Astrocyte of the hippocampus (primary cell): ENCODE data around the gene CDS2.

Source experiments
- DNase-seq: peaks from one replicate; pipeline ENCODE4 v3.0.0; 2011; ENCODE audit warnings: low read depth, low spot score

The CDS2 gene

GRCh38 chr20:5181958-5182357 lies 55.1 kb downstream of the CDS2 start:
- peak; percentile 28 for DNase-seq

- DNase-seq = no peak
Observed at GRCh38 chr20:5182615-5183254, 55.9 kb downstream of the CDS2 start.

GRCh38 chr20:5183731-5184474 lies 57.1 kb downstream of the CDS2 start:
- DNase-seq = no peak

GRCh38 chr20:5184684-5185083 lies 57.9 kb downstream of the CDS2 start:
- DNase-seq = no peak

DNA sequence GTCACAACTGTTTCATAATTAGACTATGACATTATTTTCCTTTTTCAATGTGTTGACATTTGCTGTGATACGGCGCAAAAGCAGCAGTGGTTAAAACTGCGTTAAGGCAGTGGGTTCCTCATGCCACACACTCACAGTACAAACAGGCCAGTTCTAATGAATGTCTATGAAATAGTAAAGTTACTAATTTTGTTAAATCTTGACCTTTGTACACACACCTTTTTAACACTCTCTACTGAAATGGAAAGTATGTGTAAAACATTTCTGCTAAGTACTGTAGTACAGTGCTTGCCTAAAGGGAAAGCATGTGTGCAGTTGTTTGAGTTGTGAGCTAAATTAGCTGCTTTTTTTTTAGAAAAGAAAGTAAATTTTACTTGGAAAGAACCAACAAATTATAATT lies 60.3 kb downstream of the CDS2 start:
- DNase-seq = no peak

DNA sequence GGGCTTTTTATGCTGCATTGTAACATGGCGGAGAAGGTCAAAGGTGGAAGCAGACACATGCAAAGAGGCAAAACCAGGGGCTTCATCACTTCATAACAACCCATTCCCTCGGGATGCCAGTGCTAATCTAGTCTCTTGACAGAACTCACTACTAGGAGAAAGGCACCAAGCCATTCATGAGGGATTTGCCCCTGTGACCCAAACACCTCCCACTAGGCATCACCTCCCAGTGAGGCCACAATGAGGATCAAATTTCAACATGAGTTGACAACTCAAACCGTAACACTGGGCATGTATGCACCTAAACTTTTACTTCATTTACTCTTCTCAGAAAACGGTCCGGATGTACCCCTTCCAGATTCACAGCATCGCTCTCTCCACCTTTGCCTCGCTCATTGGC lies 61.9 kb downstream of the CDS2 start:
- DNase-seq = no peak

DNA sequence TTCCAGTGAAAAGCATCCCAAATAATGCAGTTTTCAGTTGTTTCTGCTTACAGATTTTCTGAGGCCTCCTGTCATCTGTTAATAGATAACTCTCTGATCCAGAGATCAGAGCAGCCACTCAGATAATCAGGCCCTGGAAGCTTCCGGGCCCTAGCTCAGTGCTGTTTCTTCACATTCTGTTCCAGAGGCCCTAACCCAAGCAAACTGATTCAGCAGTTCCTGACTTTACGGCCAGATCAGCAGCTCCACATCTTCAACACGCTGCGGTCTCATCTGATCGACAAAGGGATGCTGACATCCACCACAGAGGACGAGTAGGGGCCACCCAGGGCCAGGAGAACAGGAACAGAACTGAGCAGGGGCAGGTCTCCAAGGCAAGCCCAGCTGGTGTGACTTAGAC lies 63.1 kb downstream of the CDS2 start:
- DNase-seq = no peak

DNA sequence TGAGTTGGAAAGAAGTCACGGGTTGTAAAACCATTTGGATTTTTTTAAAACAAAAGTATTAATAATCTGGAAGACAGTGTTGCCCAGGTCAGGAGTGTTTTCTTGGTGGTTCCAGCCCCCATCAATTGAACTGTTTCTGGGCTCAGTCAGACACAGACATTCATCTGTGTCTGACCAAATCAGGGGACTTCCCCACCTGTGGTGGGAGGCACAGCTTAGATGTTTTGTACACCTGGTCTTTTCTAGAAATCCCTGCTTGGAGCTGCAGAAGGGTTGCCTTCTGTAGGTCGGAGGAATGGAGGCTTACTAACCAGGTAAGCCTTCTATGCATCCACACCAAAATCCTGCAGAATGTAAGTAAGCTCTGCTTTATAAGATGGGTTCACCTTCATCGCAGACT lies 63.6 kb downstream of the CDS2 start:
- DNase-seq = no peak

DNA sequence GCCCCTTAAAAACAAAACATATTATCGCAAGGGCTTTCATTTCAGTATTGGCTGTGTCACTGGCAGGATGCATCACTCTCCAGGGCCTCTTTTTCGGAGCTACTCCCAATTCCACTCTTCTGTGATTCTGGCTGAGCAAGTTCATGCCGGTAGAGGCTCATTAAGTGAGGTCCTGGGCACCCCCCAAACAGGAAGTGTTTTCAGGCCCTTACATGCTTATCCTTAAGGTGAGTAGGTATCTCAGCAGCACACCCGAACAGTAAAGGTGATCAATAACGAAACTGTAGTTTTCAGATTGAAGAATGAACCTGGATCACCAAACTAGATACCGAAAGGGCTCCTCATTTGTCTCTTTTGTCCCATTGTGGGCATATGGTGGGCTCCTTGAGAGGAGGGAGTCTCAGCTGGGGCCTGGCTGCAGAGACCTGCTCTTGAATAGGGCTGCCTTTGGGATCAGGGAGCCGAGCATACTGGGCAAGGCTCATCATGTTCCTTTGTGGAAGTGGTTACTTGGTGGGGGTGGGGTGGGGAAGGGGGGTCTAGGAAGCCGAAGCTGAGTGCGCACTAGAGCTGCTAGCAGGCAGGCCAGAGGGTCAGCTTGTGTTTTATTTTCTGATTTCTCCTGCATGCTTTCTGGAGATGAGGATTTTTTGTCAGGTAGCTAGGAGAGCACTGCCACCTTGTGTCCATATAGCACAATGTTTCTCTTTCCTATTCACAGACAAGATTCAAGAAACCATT lies 65.2 kb downstream of the CDS2 start:
- DNase-seq = peak; percentile 82

- no peak for DNase-seq
Observed at GRCh38 chr20:5192570-5193431, 66.0 kb downstream of the CDS2 start.

DNA sequence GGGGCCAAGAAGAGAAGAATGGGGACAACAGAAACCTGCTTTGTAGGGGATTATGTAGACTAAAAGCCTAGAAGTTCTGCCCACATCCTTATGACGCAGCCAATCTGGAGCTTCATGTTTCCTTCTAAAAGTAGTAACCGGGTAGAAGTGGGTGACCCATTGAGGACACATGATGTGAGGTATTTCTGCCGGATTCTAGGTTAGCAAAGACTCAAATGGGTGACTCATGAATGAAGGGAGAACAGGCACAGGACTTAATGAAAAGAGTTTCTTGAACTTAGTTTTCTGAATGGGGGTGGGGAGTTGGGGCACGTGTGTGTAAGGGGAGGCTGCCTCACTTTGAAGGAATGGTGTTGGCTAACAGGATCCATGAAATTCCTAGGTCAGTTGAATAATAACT lies 68.8 kb downstream of the CDS2 start:
- DNase-seq = peak; percentile 45

- DNase-seq = no peak
Observed at GRCh38 chr20:5196149-5196548, 69.3 kb downstream of the CDS2 start.

GRCh38 chr20:5197270-5197827 lies 70.5 kb downstream of the CDS2 start:
- no peak for DNase-seq

DNA sequence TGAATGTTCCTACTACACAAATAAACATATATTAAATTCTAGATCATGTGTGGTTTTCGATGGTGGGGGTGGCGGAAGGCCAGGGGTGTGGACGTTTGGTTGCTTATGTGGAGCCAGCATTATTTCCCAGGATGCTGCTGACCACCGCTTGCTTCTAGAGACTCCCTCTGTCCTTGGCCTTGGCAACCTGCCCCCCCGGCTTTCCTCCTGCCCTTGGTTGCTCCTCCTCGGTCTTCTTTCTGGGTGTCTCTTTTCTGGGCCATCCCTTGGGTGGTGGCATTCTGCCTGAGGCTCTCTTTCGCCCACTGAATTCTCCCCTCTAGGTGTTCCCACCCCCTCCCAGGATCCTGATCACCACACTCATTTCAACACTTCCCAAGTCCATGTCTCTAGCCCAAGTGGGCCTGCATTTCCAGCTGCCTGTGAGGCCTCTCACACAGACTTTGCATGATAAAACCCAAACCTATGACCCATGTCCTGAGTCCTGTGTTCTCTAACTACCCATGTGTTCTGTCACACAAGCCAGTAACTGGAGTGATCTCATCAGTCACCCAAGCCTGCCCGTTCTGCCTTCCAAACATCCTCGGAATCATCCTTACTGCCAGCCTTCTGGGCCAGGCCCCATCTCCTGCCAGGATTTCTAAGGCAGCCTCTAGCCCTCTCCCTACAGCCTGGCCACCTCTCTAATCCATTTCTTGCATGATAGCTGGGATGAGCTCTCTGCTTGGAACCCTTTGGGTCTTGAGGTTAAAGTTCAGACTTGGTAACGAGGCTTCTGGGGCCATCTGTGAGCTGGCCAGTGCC lies 71.2 kb downstream of the CDS2 start:
- DNase-seq = no peak

DNA sequence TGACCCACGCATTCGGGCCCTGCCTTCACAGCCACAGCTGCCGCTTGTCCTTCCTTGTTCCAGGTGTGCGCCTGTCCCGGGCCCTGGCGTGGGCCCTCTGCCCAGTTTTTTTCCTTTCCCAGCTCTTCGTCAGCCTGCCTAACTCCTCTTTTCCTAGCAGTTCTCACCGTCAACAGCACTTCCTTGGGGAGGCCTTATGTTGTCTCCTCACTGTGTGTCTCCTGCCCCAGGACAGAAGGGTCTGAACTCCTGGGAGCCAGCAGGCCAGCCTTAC lies 71.8 kb downstream of the CDS2 start:
- DNase-seq = no peak

GRCh38 chr20:5203380-5203779 lies 76.6 kb downstream of the CDS2 start:
- DNase-seq = no peak

GRCh38 chr20:5205348-5206210 lies 78.8 kb downstream of the CDS2 start:
- DNase-seq = peak; percentile 90

DNA sequence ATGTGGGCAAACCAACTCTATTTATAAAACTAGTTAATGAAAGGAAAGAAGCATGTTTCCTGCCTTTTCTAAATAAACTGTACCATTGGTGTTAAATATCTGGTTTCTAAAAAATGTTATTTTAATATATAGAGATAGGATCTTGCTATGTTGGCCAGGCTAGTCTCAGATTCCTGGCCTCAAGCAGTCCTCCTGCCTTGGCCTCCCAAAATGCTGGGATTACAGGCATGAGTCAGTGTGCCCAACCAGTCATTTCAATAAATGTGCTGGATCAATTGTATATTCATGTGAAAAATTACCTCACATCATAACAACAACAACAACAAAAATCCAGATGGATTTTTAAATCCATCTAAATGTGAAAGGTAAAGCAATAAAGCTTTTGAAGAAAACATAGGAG lies 80.3 kb downstream of the CDS2 start:
- DNase-seq = no peak

DNA sequence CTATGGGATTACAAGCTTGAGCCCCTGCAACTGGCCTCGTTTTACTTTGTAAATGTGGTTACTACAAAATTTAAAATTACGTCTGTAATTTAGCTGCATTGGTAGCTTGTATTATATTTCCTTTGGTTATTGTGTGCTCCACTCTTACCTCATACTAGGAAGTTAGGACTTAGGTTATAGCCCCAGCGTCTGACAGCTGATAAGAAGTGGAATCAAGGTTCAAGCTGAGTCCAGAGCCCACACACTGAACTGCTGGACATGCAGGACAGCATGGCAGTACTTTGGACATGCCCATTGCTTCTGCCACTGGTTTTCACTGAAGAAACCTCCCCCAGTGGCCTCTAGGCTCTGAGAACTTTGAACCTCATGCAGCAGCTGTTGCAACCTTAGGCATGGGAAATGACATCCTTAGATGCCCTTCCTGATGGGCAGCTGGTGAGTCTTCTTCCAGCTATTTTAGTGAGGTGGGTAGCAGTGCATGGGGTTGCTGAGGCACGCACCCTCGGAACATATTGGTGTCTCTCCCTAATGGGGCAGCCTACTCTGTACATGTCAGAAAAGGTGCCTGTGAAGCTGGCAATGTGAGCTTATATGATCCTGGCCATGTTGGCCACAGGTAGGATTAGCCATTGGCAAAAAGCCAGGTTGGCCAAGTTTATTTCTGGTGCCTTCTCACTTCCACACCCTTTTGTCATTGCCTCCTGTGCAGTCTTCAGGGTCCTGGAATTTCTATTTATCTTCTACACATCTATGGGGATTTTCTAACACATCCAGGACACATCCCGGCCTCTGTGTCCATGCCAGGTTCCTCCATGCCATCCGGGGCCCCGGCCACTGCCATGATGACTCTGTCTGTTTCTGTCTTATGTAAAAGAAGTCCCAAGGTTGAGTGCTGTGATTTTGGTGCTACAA lies 85.3 kb downstream of the CDS2 start:
- no peak for DNase-seq
